Bronchial epithelial cell (primary cell): ENCODE measurements around the gene MTCP1. TPM values are rescaled to one million over a fixed set of nuclear protein-coding genes. Genes with fewer than 3 reads are reported as not detected.

Source experiments
- DNase-seq: peaks from one replicate; pipeline ENCODE4 v3.0.0-alpha.2; 2010; ENCODE audit warnings: low read depth
- FAIRE-seq: peaks from 2 replicates; lab custom pipeline; 2011; peaks lifted over from hg19 to GRCh38; lab: Jason Lieb, UNC
- H3K27me3 ChIP-seq: 2 replicates; pipeline ENCODE4 v1.5.1; 2011; ENCODE audit warnings: low read length; ENCODE audit not compliant: control insufficient read depth, insufficient read depth
- H3K36me3 ChIP-seq: 2 replicates; pipeline ENCODE4 v1.5.1; 2011; ENCODE audit warnings: low read length; ENCODE audit not compliant: control insufficient read depth, insufficient read depth
- H3K4me3 ChIP-seq: 2 replicates; pipeline ENCODE4 v1.5.1; 2011; ENCODE audit warnings: mild to moderate bottlenecking, low read depth, low read length, control low read depth
- CTCF ChIP-seq: IDR thresholded peaks from 2 replicates; pipeline ENCODE4 v1.5.1; 2011; ENCODE audit warnings: mild to moderate bottlenecking, moderate library complexity, low read length, control low read depth, inconsistent platforms; ENCODE audit not compliant: insufficient read depth, severe bottlenecking
- total RNA-seq: library from RNA; depleted of rRNA; stranded (reverse); fragments of >200 nt; gene quantifications from 2 replicates; pipeline ENCODE4 v1.2.1, GENCODE V29; 2014

The MTCP1 gene
- total RNA-seq, 1 donor from 2014 or later = 1.8 TPM

DNA sequence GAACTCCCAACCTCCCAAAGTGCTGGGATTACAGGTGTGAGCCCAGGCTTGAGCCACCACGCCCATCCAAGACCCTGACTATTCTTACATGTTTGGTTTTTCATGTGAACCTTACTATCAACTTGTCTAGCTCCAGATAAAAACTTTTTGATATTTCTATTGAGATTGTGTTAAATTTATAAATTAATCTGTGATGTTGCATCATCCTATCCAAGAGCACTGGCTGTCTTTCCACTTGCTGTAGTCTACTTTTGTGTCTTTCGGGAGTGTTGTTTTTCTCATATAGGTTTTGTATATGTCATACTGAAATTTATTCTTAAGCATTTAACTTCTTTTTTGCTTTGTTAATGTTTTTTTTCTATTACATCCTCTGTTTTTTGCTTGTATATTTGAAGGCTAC lies 35.0 kb upstream of the MTCP1 start:
- no peak overlapping the region for H3K4me3 ChIP-seq
- no peaks in the 10 kb centered on the region for H3K36me3 ChIP-seq
- no peak for TF ChIP-seq CTCF
- DNase-seq = no peak
- no peak for FAIRE-seq
- H3K27me3 ChIP-seq = no peaks in the 10 kb centered on the region

- H3K36me3 ChIP-seq = no peaks in the 10 kb centered on the region
- peak; percentile 51 for TF ChIP-seq CTCF
- H3K27me3 ChIP-seq = no peaks in the 10 kb centered on the region
- H3K4me3 ChIP-seq = no peak overlapping the region
- DNase-seq (peak; percentile 45), FAIRE-seq (no peak)
Observed at GRCh38 chrX:155094468-155095061, 23.6 kb upstream of the MTCP1 start.

DNA sequence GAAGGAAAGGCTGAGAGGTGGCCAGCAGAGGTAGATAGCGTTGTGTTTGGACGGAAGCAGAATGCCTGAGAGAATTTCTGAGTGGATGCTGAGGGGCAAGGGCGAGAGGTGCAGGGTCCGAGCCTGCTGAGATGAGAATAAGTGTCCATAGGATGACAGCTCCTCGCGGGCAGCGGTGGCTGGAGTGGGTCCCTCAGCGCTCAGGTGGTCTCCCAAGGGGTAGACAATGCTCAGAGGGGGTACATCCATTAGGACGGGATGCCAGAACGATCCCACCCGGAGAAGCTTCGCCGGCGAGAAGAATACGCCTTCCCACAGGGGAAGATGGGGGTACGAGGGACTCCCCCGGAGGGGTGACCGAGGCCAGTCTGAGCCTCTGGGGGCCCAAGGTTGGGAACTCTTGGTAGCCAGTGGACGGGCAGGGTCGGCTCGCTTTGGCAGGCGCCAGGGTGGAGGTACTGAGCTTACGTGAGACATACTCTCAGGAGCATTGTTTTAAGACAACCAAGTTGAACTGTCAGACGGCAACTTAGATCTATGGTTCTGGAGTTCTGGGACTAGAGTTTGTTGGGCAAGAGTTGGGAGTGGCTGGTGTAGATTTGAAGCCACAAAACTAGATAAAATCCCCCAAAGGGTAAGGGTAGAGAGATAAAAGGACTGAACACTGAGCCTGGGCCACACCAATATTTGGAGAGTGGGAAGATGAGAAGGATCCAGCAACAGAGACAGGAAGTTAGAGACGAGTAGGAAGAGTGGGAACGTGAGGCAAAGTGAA lies 16.2 kb upstream of the MTCP1 start:
- no peaks in the 10 kb centered on the region for H3K36me3 ChIP-seq
- TF ChIP-seq CTCF = no peak
- no peak for FAIRE-seq
- H3K4me3 ChIP-seq = no peak overlapping the region
- H3K27me3 ChIP-seq = no peaks in the 10 kb centered on the region
- no peak for DNase-seq

GRCh38 chrX:155086202-155086840 lies 15.4 kb upstream of the MTCP1 start:
- H3K27me3 ChIP-seq = no peaks in the 10 kb centered on the region
- DNase-seq = no peak
- peak; percentile 57 for TF ChIP-seq CTCF
- FAIRE-seq = no peak
- H3K4me3 ChIP-seq = no peak overlapping the region
- H3K36me3 ChIP-seq = no peaks in the 10 kb centered on the region

- FAIRE-seq (no peak), DNase-seq (no peak)
- H3K4me3 ChIP-seq = peak overlapping the region; percentile 55
- no peaks in the 10 kb centered on the region for H3K36me3 ChIP-seq
- no peaks in the 10 kb centered on the region for H3K27me3 ChIP-seq
- no peak for TF ChIP-seq CTCF
Observed at GRCh38 chrX:155071694-155072280, 851 bp upstream of the MTCP1 start.
